Effector memory CD4-positive, alpha-beta T cell (primary cell): ENCODE results near the gene TEKT5.
"Not testable (repeated sequence)": the region's sequence is repeated elsewhere in the genome, so short reads cannot be mapped to it uniquely, and the experiment has no call there.

Experiments
- DNase-seq, 3 donors: peaks; one replicate each; pipeline ENCODE4 v3.0.0-alpha.2; 2020
- H3K27ac ChIP-seq: 2 replicates; pipeline ENCODE4 v1.7.0; 2013; ENCODE audit warnings: mild to moderate bottlenecking, low read length, moderate library complexity; ENCODE audit not compliant: insufficient read depth, poor library complexity, severe bottlenecking
- H3K27me3 ChIP-seq: replicated peaks from 2 replicates; pipeline ENCODE4 v1.7.0; 2013; ENCODE audit warnings: mild to moderate bottlenecking, low read length; ENCODE audit not compliant: insufficient read depth, control insufficient read depth, poor library complexity, severe bottlenecking
- H3K36me3 ChIP-seq: 2 replicates; pipeline ENCODE4 v1.7.0; 2013; ENCODE audit warnings: mild to moderate bottlenecking, low read length, moderate library complexity; ENCODE audit not compliant: control insufficient read depth, insufficient read depth
- H3K4me1 ChIP-seq: 2 replicates; pipeline ENCODE4 v1.7.0; 2013; ENCODE audit warnings: low read length, mild to moderate bottlenecking; ENCODE audit not compliant: control insufficient read depth, insufficient read depth, poor library complexity, severe bottlenecking
- H3K4me3 ChIP-seq: 2 replicates; pipeline ENCODE4 v1.7.0; 2013; ENCODE audit warnings: low read length, low read depth, mild to moderate bottlenecking; ENCODE audit not compliant: insufficient read depth, poor library complexity, severe bottlenecking
- H3K9me3 ChIP-seq: 2 replicates; pipeline ENCODE4 v1.7.0; 2013; ENCODE audit warnings: mild to moderate bottlenecking, low read length, moderate library complexity; ENCODE audit not compliant: control insufficient read depth

TEKT5 gene

GRCh38 chr16:10649098-10649497, 45.6 kb downstream of the TEKT5 start:
- H3K4me1 ChIP-seq, H3K9me3 ChIP-seq, H3K27me3 ChIP-seq, H3K4me3 ChIP-seq, H3K36me3 ChIP-seq, DNase-seq, H3K27ac ChIP-seq: not testable (repeated sequence)

GRCh38 chr16:10647721-10648296, 46.9 kb downstream of the TEKT5 start:
- DNase-seq: no peak
- no peaks in the 10 kb centered on the region for H3K36me3 ChIP-seq

GRCh38 chr16:10647264-10647720, 47.4 kb downstream of the TEKT5 start:
- no peak overlapping the region for H3K4me3 ChIP-seq
- H3K36me3 ChIP-seq: no peaks in the 10 kb centered on the region
- H3K27ac ChIP-seq: no peak overlapping the region
- no peaks in the 10 kb centered on the region for H3K4me1 ChIP-seq
- H3K9me3 ChIP-seq: no peaks in the 10 kb centered on the region
- H3K27me3 ChIP-seq: no peaks in the 10 kb centered on the region
- DNase-seq: no peak

More at GRCh38 chr16:10647721-10648296, 46.9 kb downstream of the TEKT5 start:
- no peaks in the 10 kb centered on the region for H3K4me1 ChIP-seq
- H3K4me3 ChIP-seq: no peak overlapping the region
- H3K9me3 ChIP-seq: no peaks in the 10 kb centered on the region
- no peak overlapping the region for H3K27ac ChIP-seq
- no peaks in the 10 kb centered on the region for H3K27me3 ChIP-seq

GRCh38 chr16:10646581-10647263, 48.0 kb downstream of the TEKT5 start:
- no peaks in the 10 kb centered on the region for H3K27me3 ChIP-seq
- H3K4me1 ChIP-seq: no peaks in the 10 kb centered on the region
- no peak overlapping the region for H3K27ac ChIP-seq
- DNase-seq: no peak
- no peak overlapping the region for H3K4me3 ChIP-seq
- H3K36me3 ChIP-seq: no peaks in the 10 kb centered on the region
- no peaks in the 10 kb centered on the region for H3K9me3 ChIP-seq

GRCh38 chr16:10646228-10646580, 48.5 kb downstream of the TEKT5 start:
- Histone ChIP-seq H3K4me1 (no peaks in the 10 kb centered on the region), H3K27me3 (no peaks in the 10 kb centered on the region), H3K27ac (no peak overlapping the region), H3K4me3 (no peak overlapping the region), H3K9me3 (no peaks in the 10 kb centered on the region), H3K36me3 (no peaks in the 10 kb centered on the region)
- no peak for DNase-seq

- H3K36me3 ChIP-seq: no peaks in the 10 kb centered on the region
- no peak overlapping the region for H3K27ac ChIP-seq
- no peak overlapping the region for H3K4me3 ChIP-seq
- no peaks in the 10 kb centered on the region for H3K9me3 ChIP-seq
- H3K27me3 ChIP-seq: no peaks in the 10 kb centered on the region
- no peak for DNase-seq
- no peaks in the 10 kb centered on the region for H3K4me1 ChIP-seq
Observed at GRCh38 chr16:10644092-10644491, 50.6 kb downstream of the TEKT5 start.

- H3K4me1 ChIP-seq: no peaks in the 10 kb centered on the region
- DNase-seq: no peak
- H3K36me3 ChIP-seq: no peaks in the 10 kb centered on the region
- H3K4me3 ChIP-seq: no peak overlapping the region
- no peaks in the 10 kb centered on the region for H3K27me3 ChIP-seq
- H3K9me3 ChIP-seq: no peaks in the 10 kb centered on the region
- H3K27ac ChIP-seq: no peak overlapping the region
Observed at GRCh38 chr16:10642964-10643363, 51.8 kb downstream of the TEKT5 start.

- no peaks in the 10 kb centered on the region for H3K4me1 ChIP-seq
- no peak overlapping the region for H3K27ac ChIP-seq
- no peaks in the 10 kb centered on the region for H3K36me3 ChIP-seq
- H3K4me3 ChIP-seq: no peak overlapping the region
- H3K27me3 ChIP-seq: no peaks in the 10 kb centered on the region
- H3K9me3 ChIP-seq: no peaks in the 10 kb centered on the region
- no peak for DNase-seq
Observed at GRCh38 chr16:10641953-10642949, 52.5 kb downstream of the TEKT5 start.

- Histone ChIP-seq H3K27ac (no peak overlapping the region), H3K36me3 (no peaks in the 10 kb centered on the region), H3K4me3 (no peak overlapping the region), H3K27me3 (no peaks in the 10 kb centered on the region), H3K4me1 (no peaks in the 10 kb centered on the region), H3K9me3 (no peaks in the 10 kb centered on the region)
- no peak for DNase-seq
Observed at GRCh38 chr16:10641555-10641952, 53.2 kb downstream of the TEKT5 start.

GRCh38 chr16:10640934-10641333, 53.8 kb downstream of the TEKT5 start:
- Histone ChIP-seq H3K4me1 (no peaks in the 10 kb centered on the region), H3K9me3 (no peaks in the 10 kb centered on the region), H3K27me3 (no peaks in the 10 kb centered on the region), H3K27ac (no peak overlapping the region), H3K4me3 (no peak overlapping the region), H3K36me3 (no peaks in the 10 kb centered on the region)
- DNase-seq: no peak
